Measurements from ENCODE around the gene VPS72. TPM values are rescaled to one million over a fixed set of nuclear protein-coding genes. Genes with fewer than 3 reads are reported as not detected.

VPS72 gene
- total and polyA plus RNA-seq, 2 of the 13 experiments (the other 11 are each of a cell fraction or from before 2014, with no cell fraction given) = 33.7 to 34.5 TPM

GRCh38 chr1:151196292-151196800, 6.3 kb upstream of the VPS72 start (continued):
- TF ChIP-seq, protein P1, sequence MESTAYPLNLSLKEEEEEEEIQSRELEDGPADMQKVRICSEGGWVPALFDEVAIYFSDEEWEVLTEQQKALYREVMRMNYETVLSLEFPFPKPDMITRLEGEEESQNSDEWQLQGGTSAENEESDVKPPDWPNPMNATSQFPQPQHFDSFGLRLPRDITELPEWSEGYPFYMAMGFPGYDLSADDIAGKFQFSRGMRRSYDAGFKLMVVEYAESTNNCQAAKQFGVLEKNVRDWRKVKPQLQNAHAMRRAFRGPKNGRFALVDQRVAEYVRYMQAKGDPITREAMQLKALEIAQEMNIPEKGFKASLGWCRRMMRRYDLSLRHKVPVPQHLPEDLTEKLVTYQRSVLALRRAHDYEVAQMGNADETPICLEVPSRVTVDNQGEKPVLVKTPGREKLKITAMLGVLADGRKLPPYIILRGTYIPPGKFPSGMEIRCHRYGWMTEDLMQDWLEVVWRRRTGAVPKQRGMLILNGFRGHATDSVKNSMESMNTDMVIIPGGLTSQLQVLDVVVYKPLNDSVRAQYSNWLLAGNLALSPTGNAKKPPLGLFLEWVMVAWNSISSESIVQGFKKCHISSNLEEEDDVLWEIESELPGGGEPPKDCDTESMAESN (CRISPR knock-in tag; conservative IDR thresholded peaks at IDR 0.05) = 0 out of 2 replicates have a peak, but pooled peaks have one; percentile 9
- TF ChIP-seq, protein P2, sequence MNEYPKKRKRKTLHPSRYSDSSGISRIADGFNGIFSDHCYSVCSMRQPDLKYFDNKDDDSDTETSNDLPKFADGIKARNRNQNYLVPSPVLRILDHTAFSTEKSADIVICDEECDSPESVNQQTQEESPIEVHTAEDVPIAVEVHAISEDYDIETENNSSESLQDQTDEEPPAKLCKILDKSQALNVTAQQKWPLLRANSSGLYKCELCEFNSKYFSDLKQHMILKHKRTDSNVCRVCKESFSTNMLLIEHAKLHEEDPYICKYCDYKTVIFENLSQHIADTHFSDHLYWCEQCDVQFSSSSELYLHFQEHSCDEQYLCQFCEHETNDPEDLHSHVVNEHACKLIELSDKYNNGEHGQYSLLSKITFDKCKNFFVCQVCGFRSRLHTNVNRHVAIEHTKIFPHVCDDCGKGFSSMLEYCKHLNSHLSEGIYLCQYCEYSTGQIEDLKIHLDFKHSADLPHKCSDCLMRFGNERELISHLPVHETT (CRISPR knock-in tag; conservative IDR thresholded peaks at IDR 0.05) = 0 out of 2 replicates have a peak, but pooled peaks have one; percentile 26
- peak; percentile 4; the same call in 1 of the 2 replicates for TF ChIP-seq YEATS4 (CRISPR knock-in tag; IDR thresholded peaks at IDR 0.05; ENCODE audit: borderline replicate concordance)
- 0 out of 2 replicates have a peak, but pooled peaks have one; percentile 25 for TF ChIP-seq ZKSCAN8 (CRISPR knock-in tag; IDR thresholded peaks at IDR 0.05; ENCODE audit: borderline replicate concordance)
- TF ChIP-seq MAX (IDR thresholded peaks at IDR 0.05) = no peak
- TF ChIP-seq RXRA (CRISPR knock-in tag; IDR thresholded peaks at IDR 0.05) = no peak
- TF ChIP-seq SKI (IDR thresholded peaks at IDR 0.05; ENCODE audit: partially characterized antibody) = no peak
- TF ChIP-seq ZMAT3 (CRISPR knock-in tag; conservative IDR thresholded peaks at IDR 0.05) = no peak
- TF ChIP-seq SUZ12 (IDR thresholded peaks at IDR 0.05; ENCODE audit: low read depth, low read length) = no peak
- TF ChIP-seq REL (CRISPR knock-in tag; conservative IDR thresholded peaks at IDR 0.05) = 0 out of 2 replicates have a peak, but pooled peaks have one; percentile 32
- no peak for TF ChIP-seq YEATS2 (CRISPR knock-in tag; IDR thresholded peaks at IDR 0.05; ENCODE audit: borderline replicate concordance)
- no peak for TF ChIP-seq SMAD3 (CRISPR knock-in tag; IDR thresholded peaks at IDR 0.05)
- TF ChIP-seq ZNF362 (CRISPR knock-in tag; IDR thresholded peaks at IDR 0.05; ENCODE audit: borderline replicate concordance) = peak; percentile 91
- no peak for TF ChIP-seq ZKSCAN1 (IDR thresholded peaks at IDR 0.05; ENCODE audit: low read length)
- TF ChIP-seq ARID5B (CRISPR knock-in tag; IDR thresholded peaks at IDR 0.05) = no peak
- TF ChIP-seq KAT8 (CRISPR knock-in tag; IDR thresholded peaks at IDR 0.05) = peak; percentile 12; the same call in 1 of the 2 replicates

Data from HepG2 (cell line).